22Rv1 (cell line): ENCODE measurements around the gene PANK3.
"Not testable (repeated sequence)": the region's sequence is repeated elsewhere in the genome, so short reads cannot be mapped to it uniquely, and the experiment has no call there.

Experiments
- H3K27ac ChIP-seq: fragments of 450-650 bp; 2 replicates; pipeline ENCODE4 v1.5.1; 2017
- CTCF ChIP-seq: fragments of 450-650 bp; IDR thresholded peaks from 2 replicates; pipeline ENCODE4 v1.5.1; 2017; ENCODE audit warnings: mild to moderate bottlenecking
- ZFX ChIP-seq: fragments of 450-650 bp; IDR thresholded peaks from 2 replicates; pipeline ENCODE4 v1.6.1; 2017; ENCODE audit warnings: antibody characterized with exemption, borderline replicate concordance

The PANK3 gene

DNA sequence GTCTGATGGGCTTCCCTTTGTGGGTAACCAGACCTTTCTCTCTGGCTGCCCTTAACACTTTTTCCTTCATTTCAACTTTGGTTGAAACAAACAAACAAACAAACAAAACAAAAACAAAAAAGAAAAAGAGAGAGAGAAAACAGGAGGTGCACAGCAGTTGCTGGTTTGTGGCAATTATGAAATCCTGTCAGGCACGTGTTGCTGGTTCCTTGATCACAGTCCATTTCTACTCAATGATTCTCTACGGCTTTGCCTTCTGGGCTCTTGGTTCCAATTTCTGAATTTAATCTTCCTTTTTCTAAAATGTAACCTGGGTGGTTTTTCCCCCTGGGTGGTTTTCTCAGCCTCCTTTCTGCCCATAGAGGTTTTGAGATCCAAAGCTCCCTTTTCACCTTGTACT is 17.8 kb upstream of the PANK3 start:
- no peak overlapping the region for H3K27ac ChIP-seq
- TF ChIP-seq CTCF (no peak), ZFX (no peak)

- not testable (repeated sequence) for H3K27ac ChIP-seq
These were observed 17.0 kb upstream of the PANK3 start for GRCh38 chr5:168596122-168596521.

- no peak overlapping the region for H3K27ac ChIP-seq
- no peak for TF ChIP-seq ZFX
- TF ChIP-seq CTCF: no peak
These were observed 12.8 kb upstream of the PANK3 start for GRCh38 chr5:168592014-168592368.

DNA sequence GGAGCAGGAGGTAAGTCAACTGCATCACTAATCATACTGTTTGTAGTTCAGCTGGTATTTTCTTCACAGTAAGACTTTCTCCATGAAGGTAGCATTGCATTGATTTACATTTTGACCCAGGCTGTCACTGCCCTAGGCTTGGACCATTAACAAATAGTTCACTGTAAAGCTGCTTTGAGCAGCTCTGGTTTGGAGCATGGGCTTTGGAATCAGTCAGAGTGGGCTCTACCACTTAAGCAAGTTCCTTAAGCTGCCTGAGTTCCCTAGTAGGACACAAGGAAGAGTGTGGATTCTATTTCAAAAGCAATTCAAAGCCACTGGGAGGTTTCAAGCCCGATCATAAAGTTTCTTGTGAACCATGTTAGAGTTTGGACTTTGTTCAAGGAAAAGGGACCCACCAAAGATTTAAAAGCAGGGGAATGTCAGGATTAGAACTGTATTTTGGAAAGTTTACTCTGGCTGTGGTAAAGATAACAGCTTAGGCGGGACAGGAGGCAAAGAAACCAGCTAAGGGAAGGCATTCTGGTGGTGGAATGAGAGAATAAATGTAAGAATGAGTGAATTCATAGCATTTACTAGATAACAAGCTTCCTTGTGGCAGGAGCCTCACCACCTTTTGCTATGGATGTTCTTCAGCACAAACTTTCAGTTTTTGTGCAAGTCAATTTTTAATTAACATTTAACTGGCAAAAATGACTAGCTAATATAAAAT is 12.3 kb upstream of the PANK3 start:
- TF ChIP-seq CTCF: no peak
- no peak for TF ChIP-seq ZFX
- H3K27ac ChIP-seq: no peak overlapping the region

- TF ChIP-seq CTCF (no peak), ZFX (no peak)
- H3K27ac ChIP-seq: no peak overlapping the region
These were observed 11.5 kb upstream of the PANK3 start for GRCh38 chr5:168590666-168591065.

DNA sequence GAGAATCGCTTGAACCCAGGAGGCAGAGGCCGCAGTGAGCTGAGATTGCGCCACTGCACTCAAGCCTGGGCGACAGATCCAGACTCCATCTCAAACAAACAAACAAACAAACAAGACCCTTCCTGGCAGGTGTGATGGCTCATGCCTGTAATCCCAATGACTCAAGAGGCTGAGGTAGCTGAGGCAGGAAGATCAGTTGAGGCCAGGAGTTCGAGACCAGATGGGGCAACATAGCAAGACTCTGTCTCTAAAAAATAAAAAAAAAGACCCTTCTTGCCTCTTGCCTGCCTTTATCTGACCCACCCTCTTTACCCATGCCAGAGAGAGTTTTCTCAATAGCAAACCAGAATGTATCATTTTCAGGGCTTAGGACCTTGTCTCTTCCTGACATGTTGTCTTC is 8.8 kb upstream of the PANK3 start:
- TF ChIP-seq CTCF: no peak
- TF ChIP-seq ZFX: no peak
- H3K27ac ChIP-seq: no peak overlapping the region

DNA sequence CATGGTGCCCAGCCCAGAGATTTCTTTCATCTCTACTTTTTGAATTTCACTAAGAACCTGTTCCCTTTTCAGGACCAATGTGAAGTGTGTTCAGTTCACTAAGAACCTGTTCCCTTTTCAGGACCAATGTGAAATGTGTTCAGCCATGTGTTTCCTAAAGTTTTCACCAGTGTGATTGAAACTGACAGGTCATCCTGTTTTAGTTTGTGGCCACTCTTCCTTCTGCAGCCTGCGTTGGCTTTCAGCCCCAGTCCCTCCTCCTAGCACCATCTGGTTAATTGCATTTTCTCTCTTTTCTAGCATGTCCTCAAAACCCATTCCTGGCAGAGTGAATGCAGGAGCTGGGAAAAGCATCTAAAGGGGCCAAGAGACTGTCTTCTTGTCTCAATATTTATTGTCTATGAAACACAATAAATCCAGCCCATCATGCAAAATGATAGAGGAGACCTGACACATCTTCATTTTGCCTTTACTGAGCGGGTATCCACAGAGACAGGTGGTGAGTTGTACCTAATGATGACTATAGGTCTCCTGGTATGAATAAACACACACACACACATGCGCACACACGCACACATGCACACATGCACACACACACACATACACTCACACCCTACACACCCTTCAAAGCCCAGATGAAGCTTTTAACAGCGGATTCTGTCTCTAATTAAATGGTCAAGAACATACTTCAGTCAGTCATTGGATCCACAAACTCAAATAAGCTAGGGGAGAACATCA is 6.1 kb upstream of the PANK3 start:
- H3K27ac ChIP-seq: no peak overlapping the region
- TF ChIP-seq ZFX (no peak), CTCF (no peak)
